ENCODE measurements around the gene ZNF573.
"Not testable (repeated sequence)": the region's sequence is repeated elsewhere in the genome, so short reads cannot be mapped to it uniquely, and the experiment has no call there.

ZNF573 gene

DNA sequence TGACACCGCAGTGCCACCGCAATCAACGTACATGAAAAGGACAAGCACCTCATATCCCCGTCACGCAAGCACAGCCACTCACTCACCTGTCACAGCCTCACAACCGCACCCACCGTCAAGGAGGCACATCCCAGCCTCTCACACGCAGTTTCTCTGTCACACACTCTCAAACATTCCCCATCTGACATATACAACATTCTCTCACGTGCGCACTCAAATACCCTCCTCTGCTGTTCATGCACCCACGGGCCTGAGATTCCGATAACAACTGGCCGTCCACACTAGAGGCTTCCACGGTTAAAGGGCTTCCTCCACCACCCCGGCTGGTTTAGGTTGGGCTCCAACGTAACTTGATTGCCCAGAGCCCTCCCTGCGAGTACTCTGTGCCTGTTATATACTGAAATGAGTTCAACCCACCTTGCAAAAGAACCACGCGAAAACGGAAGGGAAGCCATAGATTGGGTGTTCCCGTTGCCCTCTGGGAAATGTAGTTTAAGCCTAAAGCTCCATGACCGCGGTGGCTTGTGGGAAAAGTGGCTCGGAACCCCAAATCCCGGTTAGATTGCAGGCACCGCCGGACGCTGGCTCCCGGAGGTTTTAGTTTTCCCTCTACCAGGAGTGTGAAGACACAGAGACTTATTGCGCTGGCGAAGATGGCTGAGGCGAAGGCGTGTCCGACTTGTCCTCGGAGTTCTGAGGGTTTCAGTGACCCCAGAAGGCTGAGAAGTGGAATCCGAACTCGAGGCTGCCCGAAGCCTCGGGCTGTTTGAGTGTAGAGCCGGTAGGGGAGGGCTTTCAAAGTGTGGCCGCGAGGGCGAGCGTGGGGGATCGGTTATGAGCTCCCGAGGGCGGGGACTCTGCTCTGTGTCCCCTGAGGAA lies at the start of gene ZNF573:
Gene ZNF573, minus strand, starts transcription at position 460 of the 879 bp plus-strand sequence. CDS start 5,857 bp downstream, outside the sequence.
- DNase-seq (ENCODE audit: low read depth in 1 of 2, low spot score in 1 of 2), result peak; percentile 56 to 82

- DNase-seq (ENCODE audit: low read depth in 1 of 2, low spot score in 1 of 2), result peak in 1 of 2 donors; percentile 10
Observed at GRCh38 chr19:37817180-37817981, 38.0 kb upstream of the ZNF573 start.

- not testable (repeated sequence) for DNase-seq (ENCODE audit: low read depth in 1 of 2, low spot score in 1 of 2)
Observed at GRCh38 chr19:37815611-37816010, 36.2 kb upstream of the ZNF573 start.

DNA sequence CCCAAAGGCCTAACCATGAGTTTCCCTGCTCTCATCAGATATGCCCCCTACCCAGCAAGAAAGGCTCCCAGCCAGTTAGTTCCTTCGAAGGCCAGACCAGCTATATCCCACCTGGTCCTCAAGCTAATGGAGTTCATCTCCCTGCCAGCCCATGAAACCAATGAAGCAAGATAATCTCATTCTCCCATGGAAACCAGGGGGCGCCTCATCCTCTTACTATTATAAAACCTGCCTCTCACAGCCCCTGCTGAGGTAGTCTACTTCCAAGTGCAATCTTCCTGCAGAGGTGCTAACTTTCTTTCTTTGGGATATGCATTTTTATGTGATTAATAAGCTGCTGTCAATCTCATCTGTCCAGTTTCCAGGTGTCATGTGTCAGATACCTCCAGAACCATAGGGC lies 34.0 kb upstream of the ZNF573 start:
- DNase-seq (ENCODE audit: low read depth in 1 of 2, low spot score in 1 of 2), result no peak

- no peak for DNase-seq (ENCODE audit: low read depth in 1 of 2, low spot score in 1 of 2)
Observed at GRCh38 chr19:37809366-37809765, 30.0 kb upstream of the ZNF573 start.

DNA sequence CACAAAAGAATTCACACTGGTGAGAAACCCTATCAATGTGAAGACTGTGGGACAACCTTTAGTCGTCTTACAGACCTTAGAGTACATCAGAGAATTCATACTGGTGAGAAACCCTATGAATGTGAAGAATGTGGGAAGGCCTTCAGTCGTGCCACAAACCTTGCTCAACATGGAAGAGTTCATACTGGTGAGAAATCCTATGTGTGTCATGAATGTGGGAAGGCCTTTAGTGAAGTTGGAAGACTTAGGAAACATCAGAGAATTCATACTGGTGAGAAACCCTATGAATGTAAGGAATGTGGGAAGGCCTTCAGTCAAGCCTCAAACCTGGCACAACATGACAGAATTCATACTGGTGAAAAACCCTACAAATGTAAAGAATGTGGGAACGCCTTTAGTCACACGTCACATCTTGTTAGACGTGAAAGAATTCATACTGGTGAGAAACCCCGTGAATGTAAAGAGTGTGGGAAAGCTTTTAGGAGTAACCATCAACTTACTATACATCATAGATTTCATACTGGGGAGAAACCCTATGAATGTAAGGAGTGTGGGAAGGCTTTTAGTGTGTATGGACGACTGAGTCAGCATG lies 24.0 kb upstream of the ZNF573 start:
- DNase-seq (ENCODE audit: low read depth in 1 of 2, low spot score in 1 of 2), result no peak

GRCh38 chr19:37790244-37790925 lies 11.0 kb upstream of the ZNF573 start:
- no peak for DNase-seq (ENCODE audit: low read depth in 1 of 2, low spot score in 1 of 2)

DNA sequence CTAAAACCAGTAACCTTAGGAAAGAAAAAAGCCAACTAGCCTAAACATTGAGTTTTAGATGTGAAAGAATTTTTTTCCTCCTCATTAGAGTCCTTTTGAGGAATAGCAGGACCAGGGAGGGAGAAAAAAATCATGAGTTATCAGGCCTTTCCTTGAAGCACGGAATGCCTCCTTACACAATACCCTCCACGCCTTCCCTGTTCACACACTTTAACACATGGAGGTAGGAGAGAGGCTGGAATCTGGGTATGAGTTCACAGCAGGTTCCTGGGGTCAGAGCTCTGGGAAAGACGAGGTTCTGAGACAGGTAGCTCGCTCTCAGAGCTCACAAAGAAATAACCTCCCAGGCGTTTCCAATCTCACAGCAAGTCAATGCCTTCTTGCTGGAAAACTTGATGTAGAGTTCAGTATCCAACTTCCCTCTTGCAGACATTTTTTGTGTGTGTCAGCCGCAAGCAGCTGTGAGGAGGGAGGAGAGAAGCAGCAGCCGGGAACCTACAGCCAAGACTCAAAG lies 716 bp downstream of the ZNF573 start:
- no peak for DNase-seq (ENCODE audit: low read depth in 1 of 2, low spot score in 1 of 2)

DNA sequence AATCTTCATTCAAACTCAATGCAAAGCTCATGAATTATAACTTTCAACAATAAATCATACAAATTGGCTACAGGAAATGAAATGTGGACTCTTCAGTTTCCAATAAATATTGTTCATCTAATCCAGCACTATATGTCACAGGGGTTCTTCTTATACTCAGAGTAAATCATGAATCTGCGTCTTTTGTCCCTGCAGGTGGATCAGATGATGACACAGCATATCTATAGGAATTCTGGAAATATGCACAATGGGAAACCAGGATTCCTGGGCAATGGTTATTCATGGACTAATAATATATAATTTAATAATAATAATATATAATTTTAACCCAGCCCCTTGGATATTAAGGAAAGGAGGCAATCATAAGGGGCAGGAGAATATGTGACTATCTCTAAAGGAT lies 8.4 kb downstream of the ZNF573 start:
- no peak for DNase-seq (ENCODE audit: low read depth in 1 of 2, low spot score in 1 of 2)

GRCh38 chr19:37763488-37763887 lies 15.9 kb downstream of the ZNF573 start:
- no peak for DNase-seq (ENCODE audit: low read depth in 1 of 2, low spot score in 1 of 2)

DNA sequence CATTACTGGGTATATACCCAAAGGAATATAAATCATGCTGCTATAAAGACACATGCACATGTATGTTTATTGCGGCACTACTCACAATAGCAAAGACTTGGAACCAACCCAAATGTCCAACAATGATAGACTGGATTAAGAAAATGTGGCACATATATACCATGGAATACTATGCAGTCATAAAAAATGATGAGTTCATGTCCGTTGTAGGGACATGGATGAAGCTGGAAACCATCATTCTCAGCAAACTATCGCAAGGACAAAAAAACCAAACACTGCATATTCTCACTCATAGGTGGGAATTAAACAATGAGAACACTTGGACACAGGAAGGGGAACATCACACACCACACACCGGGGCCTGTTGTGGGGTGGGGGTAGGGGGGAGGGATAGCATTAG lies 21.7 kb downstream of the ZNF573 start:
- DNase-seq (ENCODE audit: low read depth in 1 of 2, low spot score in 1 of 2), result not testable (repeated sequence)

- no peak for DNase-seq (ENCODE audit: low read depth in 1 of 2, low spot score in 1 of 2)
Observed at GRCh38 chr19:37738371-37738770, 41.0 kb downstream of the ZNF573 start.

DNA sequence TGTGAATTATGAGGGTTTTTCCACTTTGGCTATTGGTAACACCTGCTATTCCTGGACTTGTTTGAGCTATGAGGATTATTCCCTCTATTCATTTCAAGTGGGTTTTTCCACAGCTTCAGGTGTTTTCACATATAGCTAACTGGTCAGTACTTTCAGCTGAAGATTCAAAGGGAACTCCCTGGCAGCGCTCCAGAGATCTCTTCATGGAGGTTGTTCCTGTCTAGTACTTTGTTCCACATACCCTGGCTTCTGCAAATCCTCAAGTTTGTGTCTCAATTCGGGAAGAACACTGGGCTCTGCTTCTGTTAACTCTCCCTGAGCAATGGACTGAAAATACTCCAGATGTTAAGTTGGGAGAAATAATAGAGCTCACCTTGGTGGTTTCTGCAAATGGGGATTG lies 54.2 kb downstream of the ZNF573 start:
- no peak for DNase-seq (ENCODE audit: low read depth in 1 of 2, low spot score in 1 of 2)

DNA sequence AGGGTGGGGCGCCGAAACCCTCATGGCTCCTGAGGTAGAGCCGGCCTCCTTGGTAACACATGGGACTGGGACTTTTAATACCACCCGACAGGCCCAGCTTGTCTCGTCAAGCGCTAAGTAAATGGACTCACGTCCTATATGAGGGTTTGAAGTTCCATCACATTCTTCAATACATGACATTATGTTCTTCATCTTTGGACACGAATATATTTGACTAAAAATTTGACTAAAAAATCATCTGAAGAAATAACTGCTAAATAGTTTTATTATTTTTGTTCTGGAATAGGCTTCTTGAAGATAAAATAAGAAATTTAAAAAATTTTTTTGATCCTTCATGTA lies 59.5 kb downstream of the ZNF573 start:
- DNase-seq (ENCODE audit: low read depth in 1 of 2, low spot score in 1 of 2), result no peak

- DNase-seq (ENCODE audit: low read depth in 1 of 2, low spot score in 1 of 2), result peak; percentile 66 to 79
Observed at GRCh38 chr19:37719111-37719926, 60.1 kb downstream of the ZNF573 start, which contains the start of gene ZNF607. TSS of gene ZNF607 (minus strand) at chr19:37719761. CDS start at chr19:37711618, 8,143 bp downstream.

GRCh38 chr19:37718304-37718703 lies 61.1 kb downstream of the ZNF573 start:
- DNase-seq (ENCODE audit: low read depth in 1 of 2, low spot score in 1 of 2), result no peak

GRCh38 chr19:37716140-37716539 lies 63.2 kb downstream of the ZNF573 start:
- no peak for DNase-seq (ENCODE audit: low read depth in 1 of 2, low spot score in 1 of 2)

DNA sequence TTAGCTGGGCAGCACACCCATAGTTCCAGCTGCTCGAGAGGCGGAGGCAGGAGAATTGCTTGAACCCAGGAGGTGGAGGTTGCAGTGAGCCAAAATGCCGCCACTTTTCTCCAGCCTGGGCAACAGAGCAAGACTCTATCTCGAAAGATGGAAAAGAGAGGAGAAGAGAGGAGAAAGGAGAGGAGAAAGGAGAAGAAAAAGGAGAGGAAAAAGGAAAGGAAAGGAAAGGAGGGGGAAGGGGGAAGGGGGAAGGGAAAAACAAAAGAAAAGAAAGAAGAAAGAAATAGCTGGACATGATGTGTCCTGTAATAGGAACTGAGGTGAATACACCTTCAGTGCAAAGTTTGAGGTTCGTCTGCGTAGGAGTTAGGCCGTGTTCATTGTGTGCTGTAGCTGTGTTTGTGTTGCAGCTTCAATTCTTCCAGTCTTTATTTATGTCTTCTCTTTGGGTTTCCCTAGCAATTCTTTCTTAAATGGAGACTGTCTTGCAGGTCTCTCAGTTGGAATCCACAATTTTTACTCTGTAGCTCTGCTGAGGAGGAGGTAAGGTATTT lies 73.3 kb downstream of the ZNF573 start:
- no peak for DNase-seq (ENCODE audit: low read depth in 1 of 2, low spot score in 1 of 2)

DNA sequence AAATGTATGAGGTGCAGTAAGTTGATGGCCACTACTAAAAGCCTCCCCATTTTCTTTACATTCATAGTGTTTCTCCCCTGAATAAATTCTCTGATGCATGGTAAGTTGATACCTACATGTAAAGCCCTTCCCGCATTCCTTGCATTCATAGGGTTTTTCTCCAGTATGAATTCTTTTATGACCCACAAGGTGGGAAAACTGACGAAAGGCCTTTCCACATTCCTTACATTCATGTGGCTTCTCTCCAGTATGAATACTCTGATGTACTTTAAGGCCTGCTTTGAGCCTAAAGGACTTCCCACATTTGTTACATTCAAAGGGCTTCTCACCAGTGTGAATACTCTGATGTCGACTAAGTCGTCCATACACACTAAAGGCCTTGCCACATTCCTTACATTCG lies 80.3 kb downstream of the ZNF573 start:
- no peak for DNase-seq (ENCODE audit: low read depth in 1 of 2, low spot score in 1 of 2)

- DNase-seq (ENCODE audit: low read depth in 1 of 2, low spot score in 1 of 2), result no peak
Observed at GRCh38 chr19:37698216-37698615, 81.2 kb downstream of the ZNF573 start.

All from activated CD4-positive, alpha-beta T cell treated with anti-CD3 and anti-CD28 coated beads, Interleukin-2, amount 50 U/mL, for 24 hours (primary cell).